Stimulated activated CD8-positive, alpha-beta memory T cell treated with anti-CD3 and anti-CD28 coated beads, Interleukin-12 subunit alpha, Interleukin-12 subunit beta, amount 100 ng/mL, for 24 hours (primary cell): ENCODE results near the gene POMT2.
"Not testable (repeated sequence)": the region's sequence is repeated elsewhere in the genome, so short reads cannot be mapped to it uniquely, and the experiment has no call there.

ENCODE experiments used
- DNase-seq: peaks from one replicate; pipeline ENCODE4 v3.0.0-alpha.2; 2020; ENCODE audit errors: extremely low read depth

Gene POMT2

DNA sequence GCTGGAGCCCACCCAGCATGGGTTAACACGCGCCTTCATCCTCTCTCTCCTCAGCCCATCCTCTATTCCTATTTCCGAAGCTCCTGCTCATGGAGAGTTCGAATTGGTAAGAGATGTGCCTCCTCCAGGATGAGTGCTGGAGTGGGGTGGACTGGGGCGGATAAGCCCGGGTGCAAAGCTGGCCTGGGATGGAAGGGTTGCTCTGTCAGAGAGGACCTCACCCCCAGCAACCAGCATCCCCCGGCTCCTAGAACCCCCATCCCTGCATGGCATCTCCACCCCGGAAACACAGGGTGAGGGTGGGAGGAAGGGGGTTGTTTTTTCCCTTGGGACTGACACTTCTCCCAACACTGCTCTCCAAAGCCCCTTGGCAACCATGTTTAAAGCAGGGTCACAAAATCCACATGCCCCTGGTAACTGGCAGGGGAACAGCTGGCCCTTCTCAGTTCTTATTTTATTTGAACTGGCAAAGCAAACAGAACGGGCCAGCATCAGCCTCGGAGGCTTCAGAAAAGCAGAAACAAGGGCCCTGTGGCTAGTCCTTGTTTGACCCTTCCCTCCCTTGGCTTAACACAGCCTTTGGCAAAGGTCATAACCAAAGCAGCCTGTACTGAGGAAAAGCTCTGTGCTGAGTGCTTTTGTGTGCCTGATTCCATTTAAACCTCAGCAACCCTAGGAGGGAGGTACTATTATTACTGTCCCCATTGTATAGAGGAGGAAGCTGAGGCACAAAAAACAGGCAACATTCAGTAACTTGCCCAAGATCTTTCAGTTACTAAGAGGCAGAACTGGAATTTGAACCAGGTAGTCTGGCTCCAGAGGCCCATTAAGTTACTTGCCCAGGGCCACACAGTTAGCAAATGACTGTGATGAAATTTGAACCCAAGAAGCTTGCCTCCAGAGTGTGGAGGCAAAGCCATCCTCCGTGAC, 4.4 kb upstream of the POMT2 start:
- DNase-seq, result no peak

DNA sequence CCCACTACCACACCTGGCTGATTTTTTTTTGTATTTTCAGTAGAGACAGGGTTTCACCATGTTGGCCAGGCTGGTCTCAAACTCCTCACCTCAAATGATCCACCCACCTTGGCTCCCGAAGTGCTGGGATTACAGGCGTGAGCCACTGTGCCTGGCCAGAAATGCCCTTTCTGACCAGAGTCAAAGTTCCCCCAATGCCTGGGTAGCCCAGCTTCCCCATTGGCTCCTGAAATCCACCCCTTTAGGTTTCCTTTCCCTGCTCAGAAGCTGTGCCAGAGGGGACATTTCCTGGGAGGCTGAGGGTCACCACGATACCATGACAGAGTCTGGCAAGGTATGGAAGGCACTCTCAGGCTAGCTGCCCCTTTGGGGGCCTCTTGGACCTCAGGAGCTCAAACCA, 3.6 kb upstream of the POMT2 start:
- DNase-seq, result no peak

DNA sequence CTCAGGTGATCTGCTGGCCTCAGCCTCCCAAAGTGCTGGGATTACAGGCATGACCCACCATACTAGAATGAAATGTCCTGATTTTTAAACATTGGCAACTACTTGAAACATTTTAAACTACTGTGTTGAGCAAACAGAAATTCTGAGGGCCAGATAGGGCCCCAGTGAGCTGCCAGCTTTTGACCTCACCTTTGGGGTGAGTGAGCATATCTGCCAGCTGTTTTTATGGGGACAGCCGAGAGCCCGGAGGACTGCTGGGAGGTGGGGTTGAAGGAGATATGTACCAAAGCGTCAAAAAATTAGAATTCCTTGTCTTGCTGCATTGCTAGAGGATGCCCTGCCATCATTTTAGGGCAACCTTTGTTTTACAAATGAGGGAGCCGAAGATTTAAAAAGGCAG, 2.9 kb upstream of the POMT2 start:
- DNase-seq, result no peak

DNA sequence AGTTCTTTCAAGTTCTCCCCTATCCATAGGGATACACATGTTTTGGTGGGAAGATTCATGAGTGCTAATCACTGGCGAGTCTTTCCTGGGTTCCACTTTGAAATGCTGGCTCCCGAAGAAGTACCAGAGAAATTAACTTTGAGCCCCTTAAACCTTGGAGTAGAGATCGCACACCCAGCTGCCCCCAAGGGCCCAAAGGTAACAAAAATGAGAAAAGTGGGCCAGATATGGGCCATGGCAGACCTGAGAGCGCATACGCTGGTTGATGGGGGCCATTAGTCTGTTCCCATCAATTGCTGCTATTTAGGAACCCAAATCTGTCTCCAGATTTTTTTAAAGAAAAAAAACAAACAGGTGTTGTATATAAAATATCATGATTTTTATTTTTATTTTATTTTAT, 2.3 kb upstream of the POMT2 start:
- DNase-seq, result no peak

DNA sequence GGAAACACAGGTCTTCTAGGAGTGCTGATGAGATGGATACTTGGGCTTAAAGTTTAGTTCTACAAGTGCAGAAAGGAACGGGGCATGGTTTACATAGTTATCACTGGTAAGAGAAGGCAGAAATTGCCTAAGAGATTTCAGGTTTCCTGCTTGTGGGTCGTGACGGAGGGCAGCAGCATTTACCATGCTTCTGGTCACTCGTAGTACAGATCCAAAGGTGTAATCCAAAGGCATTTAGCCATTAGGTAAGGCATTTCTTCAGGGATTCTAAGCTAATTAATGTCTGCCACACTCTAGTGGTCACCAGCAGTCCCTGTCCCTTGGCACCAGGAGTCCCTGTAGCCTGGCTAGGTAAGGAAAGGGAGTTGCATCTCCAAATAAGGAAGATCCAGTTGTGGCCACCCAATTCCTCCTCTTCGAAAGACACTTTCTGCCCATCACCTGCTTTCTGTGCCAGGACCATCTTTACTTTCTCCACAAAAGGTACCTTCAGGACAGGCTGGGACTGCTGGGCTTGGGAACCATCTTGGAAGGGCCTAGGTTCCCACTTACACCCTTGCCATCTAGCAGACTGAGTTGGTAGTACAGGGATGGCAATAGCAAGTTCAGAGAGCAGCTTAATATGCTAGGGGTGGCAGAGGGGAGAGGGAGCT, 1.7 kb upstream of the POMT2 start:
- DNase-seq, result no peak

DNA sequence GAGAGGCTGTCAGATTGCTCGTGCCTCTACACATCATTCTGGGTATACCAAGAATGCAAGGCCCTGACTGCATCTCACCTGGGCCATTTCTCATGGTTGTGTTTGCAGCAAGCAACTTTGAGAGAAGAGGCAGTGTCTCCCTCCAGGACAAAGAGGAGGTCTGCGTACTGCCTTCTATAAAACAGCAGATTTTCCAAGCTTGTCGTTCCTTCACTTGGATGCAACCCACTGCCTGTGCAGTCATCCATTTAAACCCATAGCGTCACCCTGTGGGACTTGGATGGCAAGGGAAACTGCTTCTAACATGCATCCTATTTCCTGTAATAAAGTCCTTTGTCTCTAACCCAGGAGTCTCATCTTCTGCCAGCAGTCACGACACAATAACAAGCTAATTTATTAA, 1.3 kb downstream of the POMT2 start:
- no peak for DNase-seq

DNA sequence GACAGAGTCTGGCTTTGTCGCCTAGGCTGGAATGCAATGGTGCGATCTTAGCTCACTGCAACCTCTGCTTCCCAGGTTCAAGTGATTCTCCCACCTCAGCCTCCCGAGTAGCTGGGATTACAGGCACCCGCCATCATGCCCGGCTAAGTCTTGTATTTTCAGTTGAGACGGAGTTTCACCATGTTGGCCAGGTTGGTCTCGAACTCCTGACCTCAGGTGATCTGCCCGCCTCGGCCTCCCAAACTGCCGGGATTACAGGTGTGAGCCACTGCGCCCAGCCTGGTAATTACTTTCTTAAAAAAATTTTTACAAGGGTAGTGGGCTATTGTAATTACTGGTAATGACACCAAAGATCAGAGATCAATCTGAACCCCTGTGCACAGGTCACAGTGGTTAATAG, 1.9 kb downstream of the POMT2 start:
- DNase-seq, result not testable (repeated sequence)

DNA sequence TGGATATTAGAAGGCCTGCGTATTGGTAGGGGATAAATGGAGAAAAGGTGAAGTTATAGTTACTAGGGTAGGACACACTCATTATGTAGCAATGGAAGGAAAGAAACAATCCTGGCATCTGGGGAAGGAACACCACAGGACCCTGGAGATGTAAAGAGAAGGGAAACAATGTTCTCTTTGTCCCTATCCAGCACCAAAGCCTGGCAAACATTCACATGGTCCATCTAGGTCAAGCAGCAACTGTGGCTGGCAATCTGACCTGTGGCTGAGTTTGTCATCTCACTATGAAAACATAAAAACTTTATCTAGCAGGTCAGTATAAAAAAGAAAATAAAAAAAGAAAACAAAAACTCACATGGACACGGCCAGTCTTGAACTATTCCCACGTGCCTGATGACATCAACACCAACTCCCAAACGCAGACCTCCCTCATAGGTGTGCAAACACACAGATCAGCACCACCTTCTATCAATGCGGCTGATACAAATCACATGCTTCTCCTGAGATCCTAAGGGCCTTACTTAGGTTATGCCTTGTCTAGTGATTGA, 2.6 kb downstream of the POMT2 start:
- DNase-seq, result no peak

DNA sequence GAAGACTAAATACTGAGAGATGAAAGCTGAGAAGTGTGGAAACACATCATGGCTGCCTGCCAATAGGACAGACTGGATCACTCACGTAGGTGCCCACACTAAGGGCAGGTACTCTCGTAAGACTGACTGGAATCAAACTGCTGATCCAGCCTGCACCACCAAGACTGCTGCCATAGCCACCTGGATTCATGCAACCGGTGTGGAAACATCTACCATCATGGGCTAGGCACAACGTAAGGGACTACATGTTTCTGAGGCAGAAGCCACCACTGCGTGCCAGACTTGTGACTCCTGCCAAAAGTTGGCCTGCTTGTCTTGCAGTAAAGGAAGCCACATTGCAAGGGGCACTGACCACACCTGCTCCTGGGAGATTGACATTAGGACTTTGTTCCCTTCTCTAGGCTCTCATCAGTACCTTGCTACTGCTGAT, 3.8 kb downstream of the POMT2 start:
- DNase-seq, result no peak

DNA sequence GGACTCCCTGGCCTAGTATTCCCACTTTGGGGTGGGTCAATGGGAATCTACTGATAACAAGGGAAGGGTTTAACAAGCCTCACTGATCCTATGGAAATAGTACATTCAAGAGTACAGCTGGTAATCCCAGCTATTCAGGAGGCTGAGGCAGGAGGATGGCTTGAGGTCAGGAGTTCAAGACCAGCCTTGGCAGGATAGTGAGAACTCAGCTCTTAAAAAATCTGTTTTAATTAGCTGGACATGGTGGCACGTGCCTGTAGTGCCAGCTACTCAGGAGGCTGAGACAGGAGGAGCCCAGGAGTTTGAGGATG, 4.5 kb downstream of the POMT2 start:
- no peak for DNase-seq

DNA sequence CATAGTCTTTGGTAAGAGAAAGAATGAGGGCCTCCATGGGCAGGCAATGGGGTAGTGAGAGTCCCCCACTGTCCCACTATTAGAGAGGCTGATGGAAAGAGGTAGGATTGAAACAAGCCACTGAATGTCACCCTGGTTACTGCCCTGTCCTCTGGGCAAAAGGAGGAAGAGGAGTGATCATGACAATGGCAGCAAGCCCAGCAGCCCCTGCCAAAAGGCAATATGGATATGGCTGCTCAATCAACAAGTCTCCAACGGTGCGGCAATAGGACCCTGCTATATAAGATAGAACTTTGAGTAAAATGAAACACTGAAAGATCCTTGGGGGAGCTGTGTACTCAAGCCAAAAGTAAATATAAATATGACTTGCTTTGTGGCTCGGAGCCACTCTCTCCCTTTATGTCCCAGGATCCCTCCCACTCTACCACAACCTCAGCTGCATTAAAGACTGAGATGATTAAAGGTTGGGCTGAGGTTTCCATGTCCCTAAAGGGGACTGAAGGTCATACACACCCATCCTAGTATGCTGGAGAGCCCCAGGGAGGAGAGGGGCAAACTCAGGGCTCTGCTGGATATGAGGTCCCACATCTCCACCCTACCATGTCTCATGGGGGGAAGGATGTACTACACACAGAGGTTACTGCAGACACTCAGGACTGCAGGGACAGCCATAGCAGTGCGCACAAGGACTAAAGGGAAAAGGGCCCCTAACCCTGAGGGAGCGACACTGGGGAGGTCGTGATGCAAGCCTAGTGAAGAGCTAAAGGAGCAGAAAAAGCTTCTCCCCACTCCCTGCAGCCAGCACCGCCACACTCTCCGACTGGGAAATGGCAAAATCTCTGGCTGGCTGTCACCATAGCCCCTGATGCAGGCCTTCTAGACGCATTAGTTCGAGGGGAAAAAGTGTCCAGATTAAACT, 5.9 kb downstream of the POMT2 start:
- DNase-seq, result no peak

DNA sequence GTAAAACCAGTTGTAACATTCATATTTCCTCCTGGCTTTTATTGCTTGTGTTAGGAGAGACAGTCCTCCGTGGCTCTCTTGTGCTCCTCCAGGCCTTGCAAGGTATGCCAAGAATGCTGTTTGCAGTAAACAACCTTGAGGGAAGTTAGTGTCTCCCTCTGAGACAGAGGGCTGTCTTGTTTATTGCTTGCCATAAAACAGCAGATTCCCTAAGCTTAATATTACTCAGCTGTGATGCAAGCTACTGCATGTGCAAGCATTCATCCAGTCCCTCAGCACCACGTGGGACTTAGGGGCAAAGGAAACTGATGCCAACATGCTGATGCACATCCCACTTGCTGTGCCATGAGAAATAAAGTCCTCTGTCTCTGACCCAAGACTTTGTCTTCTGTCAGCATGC, 6.6 kb downstream of the POMT2 start:
- no peak for DNase-seq

DNA sequence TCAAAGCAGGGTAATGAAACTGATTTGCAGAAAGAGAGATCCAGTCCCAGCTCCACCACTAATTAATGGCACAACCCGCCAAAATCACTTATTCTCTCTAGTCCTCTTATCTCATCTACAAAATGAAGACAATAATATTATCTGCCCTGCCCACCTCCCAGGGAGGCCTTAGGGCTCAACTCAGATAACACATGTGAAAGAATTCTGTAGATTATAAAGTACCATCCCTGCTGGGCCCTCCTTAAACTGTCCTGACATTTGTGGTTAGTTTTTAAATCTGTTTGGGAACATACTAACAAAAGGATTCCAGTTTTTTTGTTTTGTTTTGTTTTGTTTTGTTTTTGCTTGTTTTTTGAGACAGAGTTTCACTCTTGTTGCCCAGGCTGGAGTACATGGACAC, 7.3 kb downstream of the POMT2 start:
- no peak for DNase-seq

DNA sequence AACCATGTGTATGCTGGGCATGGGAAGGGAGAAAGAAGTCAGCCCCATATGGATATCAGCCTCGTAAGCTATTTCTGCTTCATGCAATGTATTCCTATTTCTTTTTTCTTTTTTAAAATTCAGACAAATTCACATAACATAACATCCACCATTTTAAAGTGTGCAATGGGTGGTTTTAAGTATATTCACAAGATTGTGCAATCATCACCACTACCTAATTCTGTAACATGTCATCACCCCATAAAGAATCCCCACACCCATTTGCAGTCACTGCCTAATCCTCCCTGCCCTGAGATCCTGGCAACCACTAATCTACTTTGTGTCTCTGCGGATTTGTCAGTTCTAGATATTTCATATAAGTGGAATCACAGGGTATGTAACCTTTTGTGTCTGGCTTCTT, 9.5 kb downstream of the POMT2 start:
- no peak for DNase-seq

DNA sequence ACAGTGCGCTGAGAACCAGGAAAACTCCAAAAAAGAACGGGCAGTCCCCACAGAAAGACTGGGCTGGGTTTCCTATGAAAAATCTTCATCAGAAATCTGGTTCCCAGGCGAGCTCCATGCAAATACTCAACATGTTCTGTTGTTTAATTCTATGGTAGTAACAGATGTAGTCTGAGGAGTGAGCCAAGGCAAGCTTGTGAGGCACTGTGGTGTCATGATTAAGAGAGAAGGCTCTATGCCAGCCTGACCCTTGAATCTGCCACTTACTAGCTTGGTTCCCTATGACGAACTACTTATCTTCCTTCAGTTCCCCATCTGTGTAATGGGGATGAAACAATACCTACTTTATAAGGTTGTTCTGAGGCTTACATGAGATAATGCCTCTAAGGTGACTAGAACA, 10.7 kb downstream of the POMT2 start:
- DNase-seq, result no peak

DNA sequence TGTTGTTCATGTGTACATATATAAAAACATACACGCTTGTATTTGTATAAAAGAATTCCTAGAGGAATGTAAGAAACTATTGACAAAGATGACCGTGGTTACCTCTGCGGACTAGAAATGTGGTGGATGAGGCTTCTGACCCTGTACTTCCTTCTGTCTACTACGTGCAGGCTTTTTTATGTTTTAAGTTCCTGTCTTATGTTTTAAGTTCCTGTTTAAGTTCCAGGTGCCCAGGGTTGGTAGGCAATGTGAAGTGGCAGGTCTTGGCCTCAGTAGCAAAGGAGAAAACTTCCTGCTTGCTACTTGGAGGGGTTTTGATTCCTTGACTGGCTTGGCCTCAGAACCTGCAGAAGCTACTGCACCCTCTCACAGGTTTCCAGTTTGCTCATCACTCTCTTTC, 11.6 kb downstream of the POMT2 start:
- DNase-seq, result no peak

DNA sequence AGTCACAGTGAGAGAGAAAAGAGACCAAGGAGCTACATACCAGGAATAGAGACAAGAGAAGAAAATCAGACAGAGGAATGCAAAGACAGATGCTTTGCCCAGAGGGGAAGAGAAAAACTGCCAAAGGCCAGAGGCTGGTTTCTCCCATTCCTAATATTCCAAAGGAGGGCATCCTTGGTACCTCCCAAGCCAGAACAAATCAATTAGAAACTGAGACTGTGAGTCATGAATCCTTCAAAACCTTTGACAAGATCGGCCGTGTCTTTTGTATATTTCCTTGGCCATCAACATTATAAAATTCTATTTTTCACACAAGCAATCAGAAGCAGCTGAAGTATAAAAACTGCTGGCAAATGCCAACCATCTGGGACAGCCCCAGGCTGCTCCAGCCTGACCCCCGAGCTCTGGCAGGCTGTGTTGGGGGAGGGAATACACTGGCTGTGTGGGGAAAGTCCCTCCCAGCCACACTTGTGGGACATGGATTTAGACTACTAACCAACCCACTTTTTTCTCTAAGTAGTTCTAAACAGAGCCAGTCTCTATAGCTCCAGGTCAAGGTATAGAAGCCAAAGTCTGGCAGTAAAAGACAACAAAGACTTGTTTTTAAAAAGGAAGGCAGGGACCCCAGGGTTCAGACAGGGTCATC, 13.7 kb downstream of the POMT2 start:
- DNase-seq, result no peak

DNA sequence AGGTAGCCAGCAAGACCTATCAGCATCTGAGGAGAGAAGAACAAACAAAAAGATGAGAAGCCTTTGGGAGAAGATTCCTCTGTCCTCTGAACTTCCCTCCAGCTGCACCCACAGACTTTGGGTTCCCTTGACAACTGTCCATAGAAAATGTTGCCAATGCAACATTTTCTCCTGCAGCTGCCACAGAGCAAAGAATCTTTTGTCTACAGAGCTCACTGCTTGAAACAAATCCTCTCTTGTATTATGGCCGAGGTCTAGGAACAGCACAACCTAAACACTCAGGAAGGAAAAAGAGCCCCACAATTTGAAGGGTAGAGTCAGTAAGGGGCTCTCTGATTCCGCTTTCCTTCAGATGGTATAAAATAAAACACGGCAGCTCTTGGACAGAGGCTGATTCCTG, 14.3 kb downstream of the POMT2 start:
- no peak for DNase-seq

DNA sequence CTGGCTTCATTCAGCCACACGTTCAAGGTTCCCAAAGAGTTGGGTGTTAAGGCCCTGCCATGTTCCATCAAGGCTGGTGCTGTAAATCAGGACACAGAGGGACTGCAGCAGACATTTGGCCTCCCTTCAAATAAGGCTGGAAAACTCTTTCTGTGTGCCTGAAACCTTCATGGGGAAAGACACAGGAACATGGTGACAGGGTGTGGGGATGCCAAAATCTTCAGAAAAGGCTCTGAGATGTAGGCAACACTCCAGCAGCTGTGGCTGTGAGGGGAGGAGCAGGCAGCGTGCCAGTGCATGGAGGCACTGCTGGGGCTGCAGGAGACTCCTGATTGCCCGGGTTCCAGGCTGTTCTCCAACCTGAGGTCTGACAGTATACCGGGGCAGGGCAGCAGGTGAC, 15.0 kb downstream of the POMT2 start:
- no peak for DNase-seq

DNA sequence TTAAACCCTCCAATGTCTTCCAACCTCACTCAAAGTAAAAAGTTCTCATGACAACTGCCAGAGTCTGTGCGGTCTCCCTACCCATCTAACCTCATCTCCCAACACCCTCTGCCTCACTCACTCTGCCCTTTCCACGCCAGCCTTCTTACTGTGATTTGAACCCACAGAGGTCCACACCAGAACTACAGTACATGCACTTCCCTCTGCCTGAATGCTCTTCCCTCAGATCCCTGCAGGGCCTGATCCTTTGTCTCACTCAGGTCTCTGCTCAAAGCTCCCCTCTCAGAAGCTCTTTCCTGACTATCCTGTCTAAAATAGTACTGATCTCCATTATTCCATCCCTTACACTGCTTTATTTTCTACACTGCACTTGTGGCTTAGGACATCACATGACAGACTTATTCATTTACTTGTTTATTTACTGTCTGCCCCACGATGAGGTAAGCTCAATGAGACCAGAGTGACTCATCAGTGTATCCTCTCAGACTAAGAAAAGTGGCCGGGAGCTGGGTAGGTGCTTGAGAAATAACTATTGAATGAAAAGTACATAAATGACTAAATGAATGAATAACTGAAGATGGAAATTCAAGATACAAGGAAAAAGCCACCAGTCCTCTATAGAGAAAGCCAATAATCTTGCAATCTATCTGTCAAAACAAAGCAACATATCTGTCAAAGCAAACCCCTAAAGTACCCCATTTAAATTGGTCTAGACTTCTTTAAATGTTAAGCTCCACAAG, 17.1 kb downstream of the POMT2 start:
- DNase-seq, result no peak

DNA sequence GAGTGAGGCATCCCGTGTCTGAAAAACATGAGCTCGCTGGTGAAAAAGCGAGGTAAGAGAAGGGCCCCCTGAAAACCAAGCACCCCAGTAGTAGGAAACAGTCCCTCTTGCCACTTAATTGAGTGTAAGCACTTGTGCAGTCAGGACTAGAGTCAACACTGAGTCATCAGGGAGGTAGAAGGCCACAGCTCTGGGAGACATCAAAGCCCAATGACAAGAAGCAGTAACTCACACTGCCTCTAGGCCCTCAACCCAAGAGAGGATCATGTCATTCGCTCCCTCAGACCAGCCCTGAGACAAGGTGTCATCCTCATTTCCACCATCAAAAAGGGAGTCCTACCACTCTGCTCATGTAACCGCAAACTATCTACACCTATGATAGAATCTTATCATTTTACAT, 17.8 kb downstream of the POMT2 start:
- DNase-seq, result no peak
